GM18873 (cell line): ENCODE data around the gene ZNF48.
A peak's percentile ranks its signal among the peaks of the same experiment; 100 is the strongest.

Experiments used
- ATAC-seq: cut with Tn5 transposase; IDR thresholded peaks from one replicate; pipeline ENCODE4 v1.9.1; 2021; ENCODE audit warnings: mild to moderate bottlenecking, moderate library complexity, moderate number of reproducible peaks; ENCODE audit not compliant: unreplicated experiment, low FRiP score

Gene ZNF48

GRCh38 chr16:30358577-30358936 is 36.7 kb upstream of the ZNF48 start:
- ATAC-seq: no peak

- no peak for ATAC-seq
Measured at GRCh38 chr16:30358990-30359870, 36.0 kb upstream of the ZNF48 start.

GRCh38 chr16:30359871-30360170 is 35.4 kb upstream of the ZNF48 start:
- no peak for ATAC-seq

GRCh38 chr16:30361180-30361579 is 34.0 kb upstream of the ZNF48 start:
- no peak for ATAC-seq

- no peak for ATAC-seq
Measured at GRCh38 chr16:30365200-30365599, 30.0 kb upstream of the ZNF48 start.

GRCh38 chr16:30366511-30366910 is 28.7 kb upstream of the ZNF48 start:
- ATAC-seq: no peak

GRCh38 chr16:30367349-30368009 is 27.7 kb upstream of the ZNF48 start:
- ATAC-seq: no peak

GRCh38 chr16:30368122-30368791 is 27.0 kb upstream of the ZNF48 start:
- ATAC-seq: no peak

- no peak for ATAC-seq
Measured at GRCh38 chr16:30368792-30369090, 26.5 kb upstream of the ZNF48 start.

GRCh38 chr16:30369091-30369937 is 25.9 kb upstream of the ZNF48 start:
- ATAC-seq: no peak

- no peak for ATAC-seq
Measured at GRCh38 chr16:30369938-30370455, 25.2 kb upstream of the ZNF48 start.

- ATAC-seq: peak; percentile 80
Measured at GRCh38 chr16:30370456-30371247, 24.6 kb upstream of the ZNF48 start, which contains the start of gene TBC1D10B. TSS of gene TBC1D10B (minus strand) at chr16:30370494. CDS start at chr16:30370183, 311 bp downstream.

- ATAC-seq: no peak
Measured at GRCh38 chr16:30371248-30371816, 23.9 kb upstream of the ZNF48 start.

GRCh38 chr16:30372038-30372712 is 23.0 kb upstream of the ZNF48 start:
- ATAC-seq: no peak

GRCh38 chr16:30372725-30373124 is 22.5 kb upstream of the ZNF48 start:
- ATAC-seq: no peak

GRCh38 chr16:30374538-30374937 is 20.7 kb upstream of the ZNF48 start, which contains the start of gene MYL11:
TSS of gene MYL11 (plus strand) at chr16:30374802. CDS start at chr16:30374858, 56 bp downstream.
- ATAC-seq: no peak

GRCh38 chr16:30375864-30376263 is 19.4 kb upstream of the ZNF48 start:
- ATAC-seq: no peak

- no peak for ATAC-seq
Measured at GRCh38 chr16:30376461-30376902, 18.7 kb upstream of the ZNF48 start.
